8988T (cell line): ENCODE data around the gene MZF1.
"Not testable (repeated sequence)": the region's sequence is repeated elsewhere in the genome, so short reads cannot be mapped to it uniquely, and the experiment has no call there.

Experiments used
- DNase-seq: peaks from one replicate; pipeline ENCODE4 v3.0.0; 2011

MZF1 gene

DNA sequence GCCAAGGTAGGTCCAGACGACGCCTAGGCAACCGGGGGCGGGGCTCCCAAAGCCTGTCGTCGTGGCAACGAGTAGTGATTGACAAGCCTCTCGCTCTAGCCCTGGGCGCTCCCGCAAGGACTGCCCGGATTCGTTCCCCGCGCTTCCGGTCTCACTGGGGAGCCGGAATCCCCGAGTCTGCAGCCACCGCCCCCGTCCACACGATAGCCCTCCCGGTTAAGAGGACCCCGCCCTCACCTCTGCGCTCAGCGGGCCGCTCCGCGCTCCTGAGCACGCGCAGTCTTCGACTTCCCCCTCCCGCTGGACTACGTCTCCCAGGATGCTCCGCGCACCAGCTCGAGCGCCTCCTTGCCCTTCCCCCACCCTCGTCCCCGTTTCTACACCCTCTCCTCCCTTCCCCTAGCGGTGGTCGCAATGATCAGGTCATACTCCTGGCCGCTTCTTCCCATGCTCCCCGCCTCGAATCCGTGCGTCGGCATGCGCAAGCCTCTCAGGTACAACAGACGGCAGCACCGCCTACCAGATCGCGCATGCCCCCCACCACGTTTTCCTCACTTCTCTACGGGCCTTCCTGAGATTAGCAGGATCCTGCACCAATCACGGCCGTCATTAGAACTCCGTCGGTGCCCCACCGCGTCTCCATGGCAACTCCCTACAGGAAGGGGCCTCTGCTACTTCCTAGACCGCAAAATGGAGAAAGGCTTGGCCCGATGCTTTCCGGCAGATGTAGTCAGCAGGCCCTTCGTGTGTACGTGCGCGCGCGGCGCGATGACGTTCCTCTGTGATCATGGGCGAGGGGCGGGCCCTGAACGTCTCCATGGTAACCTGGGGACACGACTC, at the start of gene MZF1:
TSS of gene MZF1 (minus strand) at position 518 of the 840 bp plus-strand sequence. CDS start 1,946 bp downstream, outside the sequence.
- DNase-seq = peak; percentile 84

- DNase-seq = not testable (repeated sequence)
These were observed 34.1 kb upstream of the MZF1 start for GRCh38 chr19:58607213-58607612.

DNA sequence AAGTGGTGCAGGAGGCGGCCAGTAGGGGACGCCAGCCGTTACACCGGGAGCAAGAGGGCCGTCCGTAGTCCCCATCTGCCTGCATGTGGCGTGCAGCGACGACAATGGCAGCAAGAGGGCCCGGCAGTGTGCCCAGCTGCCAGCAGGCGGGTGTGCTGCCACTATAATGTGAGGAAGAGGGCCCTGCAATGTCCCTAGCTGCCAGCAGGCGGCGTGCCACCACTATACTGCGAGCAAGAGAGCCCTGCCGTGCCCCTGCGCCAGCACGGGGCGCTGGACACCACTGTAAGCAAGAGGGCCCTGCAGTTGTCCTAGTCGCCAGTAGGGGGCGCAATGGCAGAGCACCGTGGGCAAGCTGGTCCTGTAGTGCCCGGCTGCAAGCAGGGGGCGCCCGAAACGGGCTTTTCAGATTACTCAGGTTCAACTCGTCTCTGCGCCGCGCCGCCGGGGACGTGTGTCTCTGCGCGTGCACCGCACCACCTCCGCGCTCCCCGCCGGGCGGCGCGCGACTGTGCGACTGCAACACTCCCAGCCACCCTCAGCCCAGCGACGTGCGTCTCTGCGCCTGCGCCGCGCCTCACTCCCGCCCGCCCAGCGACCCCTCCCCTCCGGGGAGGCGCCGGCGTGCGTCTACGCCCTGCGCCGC, 33.2 kb upstream of the MZF1 start:
- not testable (repeated sequence) for DNase-seq

- no peak for DNase-seq
These were observed 13.1 kb upstream of the MZF1 start for GRCh38 chr19:58586133-58586765.

DNA sequence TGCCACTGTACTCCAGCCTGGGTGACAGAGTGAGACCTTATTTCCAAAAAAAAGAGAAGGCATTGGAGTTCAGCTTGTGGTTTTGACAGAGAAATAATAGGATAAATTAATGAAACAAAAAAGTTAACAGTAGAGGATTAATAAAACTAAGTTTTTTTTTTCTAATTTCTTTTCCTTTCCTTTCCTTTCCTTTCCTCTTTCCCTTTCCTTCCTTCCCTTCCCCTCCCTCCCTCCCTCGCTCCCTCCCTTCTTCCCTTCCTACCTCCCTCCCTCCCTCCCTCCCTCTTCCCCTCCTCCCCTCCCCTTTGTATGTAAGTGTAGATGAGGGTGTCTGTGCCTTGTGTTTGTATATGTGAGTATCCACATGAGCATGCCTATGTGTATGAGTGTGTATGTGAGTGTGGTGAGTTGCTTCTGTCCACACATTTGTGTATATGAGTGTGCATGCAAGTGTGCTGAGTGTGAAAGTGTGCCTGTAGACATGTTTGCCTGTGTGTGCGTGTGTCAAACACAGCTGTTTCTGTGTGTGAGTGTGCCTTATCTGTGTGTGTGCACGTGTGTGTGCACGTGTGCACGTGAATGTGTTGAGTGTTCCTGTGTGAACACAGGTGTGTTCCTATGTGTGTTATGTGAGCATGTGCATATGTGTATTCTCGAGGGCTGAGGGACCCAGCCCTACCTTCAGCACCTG, 12.5 kb upstream of the MZF1 start:
- no peak for DNase-seq

- no peak for DNase-seq
These were observed 11.6 kb upstream of the MZF1 start for GRCh38 chr19:58584498-58585441.

DNA sequence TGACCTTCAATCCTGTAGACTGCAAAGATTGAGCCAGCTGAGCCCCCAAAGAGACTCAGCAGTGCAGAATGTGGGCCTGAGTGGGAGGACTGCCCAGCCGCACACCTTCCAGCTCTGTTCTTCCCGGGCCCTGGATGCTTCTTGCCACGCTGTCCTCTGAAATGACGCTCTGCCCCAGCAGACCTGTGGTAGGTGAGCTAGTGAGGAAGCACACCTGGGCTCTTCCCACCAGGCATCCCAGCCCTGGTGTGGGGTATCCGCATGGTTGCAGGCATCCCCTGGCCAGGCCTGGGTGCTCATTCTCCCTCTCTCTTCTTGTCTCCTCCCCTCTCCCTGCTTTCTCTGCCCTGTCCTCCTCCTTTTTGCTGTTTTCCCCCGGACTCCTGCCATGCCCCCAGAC, 9.8 kb upstream of the MZF1 start:
- no peak for DNase-seq

DNA sequence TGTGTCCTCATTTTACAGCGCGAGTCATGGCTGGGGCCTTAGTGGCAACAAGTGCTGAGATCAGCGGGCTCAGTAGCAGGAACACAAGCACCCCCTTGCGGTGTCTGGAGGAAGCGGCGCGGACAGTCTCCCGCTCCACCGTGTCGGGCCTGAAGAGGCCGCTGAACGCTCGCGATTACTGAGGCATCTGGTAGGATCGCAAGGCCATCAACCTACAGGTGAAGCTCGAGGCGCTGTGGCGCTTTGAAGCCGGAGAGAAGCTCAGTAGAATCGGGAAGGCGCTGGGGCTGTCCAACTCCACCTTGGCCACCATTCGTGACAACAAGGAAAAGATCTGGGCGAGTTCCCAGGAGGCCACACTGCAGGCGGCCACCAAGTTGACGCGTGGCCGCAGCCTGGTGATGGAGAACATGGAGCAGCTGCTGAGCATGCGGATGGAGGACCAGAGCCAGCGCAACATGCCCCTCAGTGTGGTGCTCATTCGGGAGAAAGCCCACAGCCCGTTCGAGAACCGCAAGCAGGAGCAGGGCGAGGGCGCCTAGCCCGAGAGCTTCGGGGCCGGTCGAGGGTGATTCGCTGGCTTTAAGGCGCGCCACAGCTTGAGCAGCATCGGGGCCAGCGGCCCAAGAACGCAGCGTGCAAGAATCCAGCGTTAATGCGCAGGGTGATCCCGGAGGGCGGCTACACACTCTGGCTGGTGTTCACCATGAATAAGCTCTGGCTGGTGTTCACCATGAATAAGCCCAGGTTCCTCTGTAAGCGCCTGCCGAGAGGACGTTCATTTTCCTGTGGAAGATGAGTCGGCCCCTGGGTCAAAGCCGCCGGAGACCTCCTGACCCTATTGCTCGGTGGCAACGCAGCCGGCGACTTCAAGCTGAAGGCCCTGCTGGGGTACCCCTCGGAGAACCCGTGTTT, 8.3 kb upstream of the MZF1 start:
- no peak for DNase-seq

GRCh38 chr19:58579473-58580142, 6.5 kb upstream of the MZF1 start:
- no peak for DNase-seq

DNA sequence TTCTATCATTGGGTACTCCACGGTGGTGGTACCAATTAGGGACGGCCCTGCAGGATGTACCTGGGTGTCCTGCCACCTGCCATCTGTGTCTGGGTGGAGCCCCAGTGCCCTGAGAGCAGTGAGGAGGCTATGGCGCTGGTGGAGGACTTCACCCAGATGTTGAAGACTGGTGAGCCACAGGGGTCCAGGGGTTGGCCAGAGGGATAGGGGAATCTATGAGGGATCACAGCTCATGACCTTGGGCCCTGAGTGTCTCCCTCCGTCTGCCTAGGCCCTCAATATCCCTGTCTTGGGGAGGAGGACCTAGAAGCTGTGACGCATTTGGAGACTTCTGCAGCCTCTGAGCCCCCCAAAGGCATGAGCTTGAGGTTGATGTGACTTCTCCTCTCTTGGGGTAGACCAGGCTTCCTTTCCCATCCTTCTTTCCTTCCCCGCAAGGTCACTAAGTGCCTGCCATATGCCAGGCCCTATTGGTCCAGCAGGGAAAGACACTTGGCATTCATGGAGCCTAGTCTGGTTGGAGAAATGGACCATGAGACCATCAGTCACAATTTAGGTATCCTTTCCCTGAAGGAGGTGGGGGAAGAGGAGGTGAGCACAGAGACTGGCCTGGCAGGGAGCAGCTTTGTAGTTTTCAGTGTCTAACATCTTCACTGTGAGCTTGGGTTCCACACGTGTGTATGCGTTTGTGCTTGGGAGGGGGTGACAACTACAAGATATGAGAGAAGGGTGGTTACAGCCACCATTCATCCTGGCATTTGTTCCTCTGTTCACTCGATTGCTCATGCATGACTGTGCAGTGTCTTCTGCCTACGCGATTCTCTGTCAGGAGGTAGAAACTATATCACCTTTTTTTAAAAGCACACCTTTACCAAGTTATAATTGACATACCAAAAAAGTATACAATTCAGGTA, 5.1 kb upstream of the MZF1 start:
- DNase-seq = no peak

- not testable (repeated sequence) for DNase-seq
These were observed 4.4 kb upstream of the MZF1 start for GRCh38 chr19:58577581-58577980.

DNA sequence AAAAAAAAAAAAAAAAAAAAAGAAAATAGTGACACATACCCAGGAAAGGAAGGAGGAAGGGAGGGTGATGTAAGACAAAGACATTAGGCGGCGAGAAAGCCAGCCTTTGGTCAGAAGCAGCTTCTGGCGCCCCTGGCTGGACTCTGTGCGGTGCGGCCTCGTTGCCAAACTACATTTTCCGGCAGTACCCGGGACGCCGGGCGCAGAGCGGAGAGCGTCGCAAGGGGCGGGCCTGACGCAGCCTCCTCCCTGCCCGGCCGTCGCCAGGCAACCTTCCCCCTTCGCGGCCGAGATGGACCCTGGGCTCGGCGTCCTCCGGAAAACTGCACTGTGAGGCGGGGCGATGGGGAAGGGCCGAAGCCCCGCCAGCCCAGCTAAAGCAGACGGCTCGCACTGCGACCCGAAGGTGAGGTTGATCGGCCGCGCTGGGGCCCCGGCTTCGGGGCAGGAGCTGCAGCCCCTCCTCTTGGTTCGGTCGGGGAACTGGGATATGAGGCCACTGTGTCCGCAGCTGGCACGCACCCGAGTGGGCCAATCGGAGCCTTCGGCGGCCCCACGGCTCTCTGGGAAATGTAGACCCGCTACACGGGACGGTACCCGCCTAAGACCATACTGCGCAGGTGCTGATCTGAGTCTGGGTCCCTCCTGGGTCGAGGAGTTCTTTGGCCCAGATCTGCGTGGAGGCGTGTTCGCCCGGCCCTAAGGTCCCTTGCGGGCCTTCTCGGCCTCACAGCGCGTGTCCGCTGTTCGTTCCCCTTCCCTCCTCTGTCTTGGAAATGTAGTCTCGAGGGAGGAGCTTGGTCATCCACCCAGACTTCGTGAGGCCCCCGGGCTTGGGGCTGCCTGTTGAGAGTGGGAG, 2.3 kb upstream of the MZF1 start:
- no peak for DNase-seq

GRCh38 chr19:58573658-58574164, 576 bp upstream of the MZF1 start:
- no peak for DNase-seq

GRCh38 chr19:58572026-58572817, 913 bp downstream of the MZF1 start:
- no peak for DNase-seq

DNA sequence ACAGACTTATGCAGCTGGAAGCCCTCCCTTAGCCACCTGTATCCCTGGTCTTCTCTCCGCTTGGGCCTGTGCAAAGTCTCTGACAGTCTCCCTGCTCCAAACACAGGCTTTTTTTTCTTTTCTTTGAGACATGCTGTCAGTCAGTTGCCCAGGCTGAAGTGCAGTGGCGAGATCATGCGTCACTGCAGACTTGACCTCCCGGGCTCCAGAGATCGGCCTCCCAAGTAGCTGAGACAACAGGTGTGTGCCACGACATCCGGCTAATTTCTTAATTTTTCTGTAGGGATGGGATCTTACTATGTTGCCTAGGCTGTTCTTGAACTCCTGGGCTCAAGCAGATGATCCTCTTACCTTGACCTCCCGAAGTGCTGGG, 1.6 kb downstream of the MZF1 start:
- no peak for DNase-seq

- no peak for DNase-seq
These were observed 2.2 kb downstream of the MZF1 start for GRCh38 chr19:58570770-58571574.
